Measurements from ENCODE around the gene PTGES. TPM values are rescaled to one million over a fixed set of nuclear protein-coding genes. Genes with fewer than 3 reads are reported as not detected.
"Not testable (repeated sequence)": the region's sequence is repeated elsewhere in the genome, so short reads cannot be mapped to it uniquely, and the experiment has no call there.

The PTGES gene
- total RNA-seq, 1 donor from 2014 or later, result 2.5 TPM

GRCh38 chr9:129761901-129762369 lies 9.1 kb upstream of the PTGES start:
- Histone ChIP-seq H3K36me3 (ENCODE audit: insufficient read depth, low read length) (no peaks in the 10 kb centered on the region), H3K4me2 (ENCODE audit: low read length) (peak overlapping the region; percentile 40), H3K27me3 (ENCODE audit: insufficient read depth, low read length) (no peaks in the 10 kb centered on the region), H4K20me1 (ENCODE audit: insufficient read depth, low read length) (no peaks in the 10 kb centered on the region), H3K4me3 (ENCODE audit: insufficient read depth, low read depth, low read length) (no peak overlapping the region), H3K9me3 (ENCODE audit: insufficient read depth, low read depth, low read length) (no peaks in the 10 kb centered on the region), H2AFZ (ENCODE audit: low read depth, low read length) (peak overlapping the region; percentile 48), H3K27ac (ENCODE audit: low read depth, low read length) (peak overlapping the region; percentile 29), H3K79me2 (ENCODE audit: insufficient read depth, low read length) (no peaks in the 10 kb centered on the region), H3K9ac (ENCODE audit: low read length) (no peak overlapping the region), H3K4me1 (ENCODE audit: insufficient read depth, low read length) (peaks cover 14% of the 10 kb centered on the region)
- Mint-ChIP-seq H3K27ac (ENCODE audit: unreplicated experiment) (peak overlapping the region; percentile 66), H3K36me3 (ENCODE audit: low read depth, unreplicated experiment) (no peaks in the 10 kb centered on the region), H3K4me3 (ENCODE audit: unreplicated experiment) (no peak overlapping the region), H3K27me3 (ENCODE audit: low read depth, unreplicated experiment) (peaks cover 17% of the 10 kb centered on the region), H3K9me3 (ENCODE audit: unreplicated experiment) (no peaks in the 10 kb centered on the region), H3K4me1 (ENCODE audit: low read depth, unreplicated experiment) (peaks cover 8% of the 10 kb centered on the region)
- FAIRE-seq (no peak), DNase-seq (ENCODE audit: low read depth) (peak; percentile 42)
- TF ChIP-seq, protein P1, sequence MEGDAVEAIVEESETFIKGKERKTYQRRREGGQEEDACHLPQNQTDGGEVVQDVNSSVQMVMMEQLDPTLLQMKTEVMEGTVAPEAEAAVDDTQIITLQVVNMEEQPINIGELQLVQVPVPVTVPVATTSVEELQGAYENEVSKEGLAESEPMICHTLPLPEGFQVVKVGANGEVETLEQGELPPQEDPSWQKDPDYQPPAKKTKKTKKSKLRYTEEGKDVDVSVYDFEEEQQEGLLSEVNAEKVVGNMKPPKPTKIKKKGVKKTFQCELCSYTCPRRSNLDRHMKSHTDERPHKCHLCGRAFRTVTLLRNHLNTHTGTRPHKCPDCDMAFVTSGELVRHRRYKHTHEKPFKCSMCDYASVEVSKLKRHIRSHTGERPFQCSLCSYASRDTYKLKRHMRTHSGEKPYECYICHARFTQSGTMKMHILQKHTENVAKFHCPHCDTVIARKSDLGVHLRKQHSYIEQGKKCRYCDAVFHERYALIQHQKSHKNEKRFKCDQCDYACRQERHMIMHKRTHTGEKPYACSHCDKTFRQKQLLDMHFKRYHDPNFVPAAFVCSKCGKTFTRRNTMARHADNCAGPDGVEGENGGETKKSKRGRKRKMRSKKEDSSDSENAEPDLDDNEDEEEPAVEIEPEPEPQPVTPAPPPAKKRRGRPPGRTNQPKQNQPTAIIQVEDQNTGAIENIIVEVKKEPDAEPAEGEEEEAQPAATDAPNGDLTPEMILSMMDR (IDR thresholded peaks at IDR 0.05; ENCODE audit: insufficient read depth, low read depth, low read length), result no peak
- no peak for TF ChIP-seq EZH2 (IDR thresholded peaks at IDR 0.05; ENCODE audit: insufficient read depth, low read length)

DNA sequence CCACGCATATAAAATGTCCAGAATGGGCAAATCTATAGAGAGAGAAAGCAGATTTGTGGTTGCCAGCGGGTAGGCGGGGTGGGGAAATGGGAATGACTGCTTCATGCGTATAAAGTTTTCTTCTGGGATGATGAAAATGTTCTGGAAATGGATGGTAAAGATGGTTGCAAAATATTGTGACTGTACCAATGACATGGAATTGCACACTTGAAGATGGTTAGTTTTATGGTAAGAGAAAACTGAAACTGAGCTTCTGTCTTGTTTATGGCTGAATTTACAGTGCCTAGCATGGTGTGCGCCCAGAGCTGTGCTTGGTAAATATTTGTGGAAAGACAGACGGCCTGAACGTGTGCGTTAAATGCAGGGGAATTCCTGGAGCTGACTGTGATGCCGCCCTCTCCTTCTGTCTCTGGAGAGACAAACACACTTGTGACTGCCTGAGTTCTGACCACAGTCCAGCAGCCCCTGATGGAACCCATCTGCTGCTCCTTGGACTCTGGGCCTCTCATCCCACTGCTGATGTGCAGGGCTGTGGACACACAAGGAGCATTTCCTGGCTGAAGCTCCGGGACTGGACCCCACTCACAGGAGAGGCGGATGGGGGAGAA lies 8.6 kb upstream of the PTGES start:
- H3K79me2 ChIP-seq (ENCODE audit: insufficient read depth, low read length), result no peaks in the 10 kb centered on the region
- FAIRE-seq (no peak), DNase-seq (ENCODE audit: low read depth) (peak; percentile 50)
- Mint-ChIP-seq H3K9me3 (ENCODE audit: unreplicated experiment) (no peaks in the 10 kb centered on the region), H3K4me1 (ENCODE audit: low read depth, unreplicated experiment) (peaks cover 8% of the 10 kb centered on the region), H3K4me3 (ENCODE audit: unreplicated experiment) (no peak overlapping the region), H3K36me3 (ENCODE audit: low read depth, unreplicated experiment) (no peaks in the 10 kb centered on the region), H3K27ac (ENCODE audit: unreplicated experiment) (no peak overlapping the region), H3K27me3 (ENCODE audit: low read depth, unreplicated experiment) (peaks cover 16% of the 10 kb centered on the region)
- no peaks in the 10 kb centered on the region for H3K27me3 ChIP-seq (ENCODE audit: insufficient read depth, low read length)
- H3K4me1 ChIP-seq (ENCODE audit: insufficient read depth, low read length), result peaks cover 14% of the 10 kb centered on the region
- H4K20me1 ChIP-seq (ENCODE audit: insufficient read depth, low read length), result no peaks in the 10 kb centered on the region
- TF ChIP-seq, protein P1 (IDR thresholded peaks at IDR 0.05; ENCODE audit: insufficient read depth, low read depth, low read length), result no peak
- no peak for TF ChIP-seq EZH2 (IDR thresholded peaks at IDR 0.05; ENCODE audit: insufficient read depth, low read length)
- H3K9ac ChIP-seq (ENCODE audit: low read length), result no peak overlapping the region
- H3K27ac ChIP-seq (ENCODE audit: low read depth, low read length), result no peak overlapping the region
- H3K4me3 ChIP-seq (ENCODE audit: insufficient read depth, low read depth, low read length), result no peak overlapping the region
- H2AFZ ChIP-seq (ENCODE audit: low read depth, low read length), result no peak overlapping the region
- H3K36me3 ChIP-seq (ENCODE audit: insufficient read depth, low read length), result no peaks in the 10 kb centered on the region
- H3K4me2 ChIP-seq (ENCODE audit: low read length), result peak overlapping the region; percentile 40
- H3K9me3 ChIP-seq (ENCODE audit: insufficient read depth, low read depth, low read length), result no peaks in the 10 kb centered on the region

DNA sequence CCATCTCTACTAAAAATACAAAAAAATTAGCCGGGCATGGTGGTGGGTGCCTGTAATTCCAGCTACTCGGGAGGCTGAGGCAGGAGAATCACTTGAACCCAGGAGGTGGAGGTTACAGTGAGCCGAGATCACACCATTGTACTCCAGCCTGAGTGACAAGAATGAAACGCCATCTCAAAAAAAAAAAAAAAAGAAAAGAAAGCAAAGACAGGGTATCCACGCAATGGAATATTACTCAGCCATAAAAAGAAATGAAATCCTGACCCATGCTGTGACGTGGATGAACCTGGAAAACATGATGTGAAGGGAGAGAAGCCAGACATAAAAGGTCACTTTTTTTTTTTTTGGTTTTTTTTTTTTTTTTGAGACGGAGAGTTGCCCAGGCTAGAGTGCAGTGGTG lies 7.9 kb upstream of the PTGES start:
- not testable (repeated sequence) for H4K20me1 ChIP-seq (ENCODE audit: insufficient read depth, low read length); H3K4me2 ChIP-seq (ENCODE audit: low read length); H3K9ac ChIP-seq (ENCODE audit: low read length); H3K4me1 Mint-ChIP-seq (ENCODE audit: low read depth, unreplicated experiment); H3K4me3 ChIP-seq (ENCODE audit: insufficient read depth, low read depth, low read length); H3K36me3 Mint-ChIP-seq (ENCODE audit: low read depth, unreplicated experiment); DNase-seq (ENCODE audit: low read depth); H3K9me3 ChIP-seq (ENCODE audit: insufficient read depth, low read depth, low read length); H3K4me3 Mint-ChIP-seq (ENCODE audit: unreplicated experiment); H3K9me3 Mint-ChIP-seq (ENCODE audit: unreplicated experiment); H3K27me3 ChIP-seq (ENCODE audit: insufficient read depth, low read length); FAIRE-seq; H3K27ac Mint-ChIP-seq (ENCODE audit: unreplicated experiment); H3K79me2 ChIP-seq (ENCODE audit: insufficient read depth, low read length); H3K27ac ChIP-seq (ENCODE audit: low read depth, low read length); H3K36me3 ChIP-seq (ENCODE audit: insufficient read depth, low read length); H2AFZ ChIP-seq (ENCODE audit: low read depth, low read length)
- H3K27me3 Mint-ChIP-seq (ENCODE audit: low read depth, unreplicated experiment), result peaks cover 17% of the 10 kb centered on the region
- peaks cover 14% of the 10 kb centered on the region for H3K4me1 ChIP-seq (ENCODE audit: insufficient read depth, low read length)
